GM21786 (cell line): ENCODE measurements around the gene SCARF2.
"Not testable (repeated sequence)": the region's sequence is repeated elsewhere in the genome, so short reads cannot be mapped to it uniquely, and the experiment has no call there.

ENCODE experiments used
- ATAC-seq: cut with Tn5 transposase; IDR thresholded peaks from one replicate; pipeline ENCODE4 v1.9.1; 2021; ENCODE audit not compliant: unreplicated experiment

The SCARF2 gene

GRCh38 chr22:20459862-20460261 is 22.2 kb upstream of the SCARF2 start:
- no peak for ATAC-seq

GRCh38 chr22:20459152-20459542 is 21.5 kb upstream of the SCARF2 start:
- ATAC-seq: no peak

GRCh38 chr22:20458530-20459151 is 21.0 kb upstream of the SCARF2 start:
- ATAC-seq: no peak

DNA sequence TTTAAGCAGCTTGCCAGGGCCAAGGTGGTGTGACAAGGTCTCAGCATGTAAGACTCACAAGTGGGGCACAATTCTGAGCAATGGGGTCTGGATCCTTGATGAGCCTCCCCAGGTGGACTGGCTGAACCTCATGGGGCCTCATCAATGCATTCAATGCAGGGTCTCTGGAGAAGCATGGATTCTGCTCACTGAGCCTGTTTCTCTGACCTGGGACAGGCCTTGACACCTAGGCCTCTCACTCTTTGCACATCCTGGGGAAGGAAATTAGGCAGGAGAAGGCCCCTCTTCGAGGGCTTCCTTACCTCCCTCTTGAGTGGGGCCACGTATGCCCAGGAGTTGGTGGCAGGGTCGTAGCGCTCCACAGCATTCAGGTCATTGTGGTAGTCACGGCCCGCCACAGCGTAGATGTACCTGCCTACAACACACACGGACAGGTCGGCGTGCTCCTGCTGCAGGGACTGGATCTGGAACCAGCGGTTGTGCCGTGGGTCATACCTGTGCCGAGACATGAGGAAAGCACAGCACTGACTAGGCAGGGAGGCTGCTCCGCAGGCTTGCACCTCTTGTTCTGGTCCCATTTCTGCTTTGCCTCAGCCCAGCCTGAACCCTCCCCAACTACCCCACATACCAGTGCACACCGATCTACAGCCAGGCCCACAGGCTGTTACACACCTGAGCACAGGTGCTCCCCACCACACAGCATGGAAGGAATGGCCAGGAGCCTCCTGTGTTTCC is 20.0 kb upstream of the SCARF2 start:
- ATAC-seq: no peak

- no peak for ATAC-seq
Observed at GRCh38 chr22:20456722-20457076, 19.1 kb upstream of the SCARF2 start.

GRCh38 chr22:20456064-20456721 is 18.6 kb upstream of the SCARF2 start:
- ATAC-seq: no peak

DNA sequence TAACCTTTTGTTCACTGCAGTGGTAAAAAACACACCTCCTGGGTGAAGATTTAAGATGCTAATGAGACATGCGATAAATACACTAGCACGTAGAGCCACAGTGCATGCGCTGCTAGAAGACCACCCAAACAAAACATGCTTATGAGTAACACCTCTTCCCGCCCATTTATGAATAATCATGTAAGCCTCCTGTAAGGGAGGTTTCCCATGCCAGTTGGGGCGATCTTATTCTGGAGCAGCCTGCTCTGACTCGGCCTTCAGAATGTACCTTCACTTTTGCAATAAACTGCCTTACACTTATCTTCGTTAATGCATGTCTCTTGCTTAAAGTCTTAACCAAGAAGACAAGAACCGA is 18.1 kb upstream of the SCARF2 start:
- ATAC-seq: no peak

GRCh38 chr22:20453222-20453621 is 15.6 kb upstream of the SCARF2 start:
- no peak for ATAC-seq

- ATAC-seq: no peak
Observed at GRCh38 chr22:20451920-20452319, 14.3 kb upstream of the SCARF2 start.

- ATAC-seq: not testable (repeated sequence)
Observed at GRCh38 chr22:20451129-20451778, 13.6 kb upstream of the SCARF2 start.

DNA sequence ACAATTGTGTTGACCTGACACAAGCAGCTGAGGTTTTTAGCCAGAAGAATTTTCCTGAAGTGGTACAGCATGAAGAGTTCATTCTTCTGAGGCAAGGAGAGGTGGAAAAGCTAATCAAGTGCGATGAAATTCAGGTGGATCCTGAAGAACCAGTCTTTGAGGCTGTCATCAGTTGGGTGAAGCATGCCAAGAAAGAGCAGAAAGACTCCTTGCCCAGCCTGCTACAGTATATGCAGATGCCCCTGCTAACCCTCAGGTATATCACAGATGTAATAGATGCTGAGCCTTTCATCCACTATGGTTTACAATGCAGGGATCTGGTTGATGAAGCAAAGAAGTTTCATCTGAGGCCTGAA is 12.9 kb upstream of the SCARF2 start:
- no peak for ATAC-seq

DNA sequence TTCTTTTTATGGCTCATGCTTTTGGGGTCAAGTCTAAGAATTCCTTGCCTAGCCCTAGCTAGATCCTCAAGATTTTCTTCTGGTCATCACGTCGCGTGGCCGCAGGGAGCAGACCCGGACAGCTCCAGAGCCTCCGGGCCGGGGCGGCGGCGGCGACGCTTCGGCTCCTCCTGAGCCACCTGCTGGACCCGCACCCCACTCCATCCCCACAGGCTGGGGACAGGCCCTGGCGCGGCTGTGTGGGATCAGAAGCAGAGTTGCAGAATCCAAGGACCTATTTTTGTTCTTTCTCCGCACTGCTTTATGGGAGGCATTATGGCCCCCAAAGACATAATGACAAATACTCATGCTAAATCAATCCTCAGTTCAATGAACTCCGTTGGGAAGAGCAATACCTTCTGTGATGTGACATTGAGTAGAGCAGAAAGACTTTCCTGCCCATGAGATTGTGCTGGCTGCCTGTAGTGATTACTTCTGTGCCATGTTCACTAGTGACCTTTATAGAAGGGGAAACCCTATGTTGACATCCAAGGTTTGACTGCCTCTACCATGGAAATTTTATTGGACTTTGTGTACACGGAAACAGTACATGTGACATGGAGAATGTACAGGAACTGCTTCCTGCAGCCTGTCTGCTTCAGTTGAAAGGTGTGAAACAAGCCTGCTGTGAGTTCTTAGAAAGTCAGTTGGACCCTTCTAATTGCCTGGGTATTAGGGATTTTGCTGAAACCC is 12.4 kb upstream of the SCARF2 start:
- ATAC-seq: no peak

- no peak for ATAC-seq
Observed at GRCh38 chr22:20448630-20449029, 11.0 kb upstream of the SCARF2 start.

DNA sequence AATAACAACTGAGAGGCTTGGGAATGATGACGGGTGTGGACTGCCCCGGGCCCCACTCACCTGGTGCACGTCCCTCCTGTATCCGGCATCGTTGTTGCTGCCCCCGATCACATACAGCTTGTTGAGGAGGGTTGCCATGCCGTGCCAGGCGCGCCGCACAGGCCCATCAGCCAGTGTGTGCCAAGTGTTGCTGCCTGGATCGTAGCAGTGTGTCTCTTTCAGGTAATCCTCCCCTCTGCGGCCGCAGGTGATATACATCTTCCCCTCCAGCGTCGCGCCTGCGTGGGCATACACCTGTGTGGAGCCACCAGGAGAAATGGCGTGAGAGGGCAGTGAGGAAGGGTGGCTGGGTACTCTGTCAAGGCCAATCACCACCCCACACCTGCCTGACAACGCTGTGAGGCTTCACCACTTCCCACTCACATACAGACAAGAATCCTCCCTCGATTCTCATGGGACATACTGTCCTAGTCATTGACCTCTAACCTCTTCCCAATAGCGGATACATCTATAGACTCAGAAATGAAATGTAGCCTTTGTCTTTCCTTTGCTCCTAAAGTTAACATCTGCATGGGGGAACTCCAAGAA is 8.9 kb upstream of the SCARF2 start:
- no peak for ATAC-seq

DNA sequence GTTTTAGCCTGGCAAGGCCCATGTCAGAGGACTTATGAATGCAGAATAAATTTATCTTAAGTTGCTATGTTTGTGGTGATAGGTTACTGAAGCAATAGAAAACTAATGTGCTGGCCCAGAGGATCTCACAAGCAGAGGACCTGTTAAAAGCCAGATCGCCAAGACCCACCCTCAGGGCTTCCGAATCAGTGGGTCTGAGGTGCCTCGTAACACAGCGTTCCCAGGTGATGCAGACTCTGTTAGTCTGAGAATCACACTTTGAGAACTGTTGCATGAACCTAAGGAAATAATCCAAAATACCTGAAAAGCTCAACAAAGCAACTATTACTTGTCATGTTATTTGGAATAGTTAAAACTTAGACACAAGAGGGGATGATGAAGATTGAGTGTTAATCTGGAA is 6.7 kb upstream of the SCARF2 start:
- no peak for ATAC-seq

GRCh38 chr22:20442485-20443284 is 5.1 kb upstream of the SCARF2 start:
- ATAC-seq: no peak

GRCh38 chr22:20441631-20442484 is 4.2 kb upstream of the SCARF2 start:
- ATAC-seq: no peak

DNA sequence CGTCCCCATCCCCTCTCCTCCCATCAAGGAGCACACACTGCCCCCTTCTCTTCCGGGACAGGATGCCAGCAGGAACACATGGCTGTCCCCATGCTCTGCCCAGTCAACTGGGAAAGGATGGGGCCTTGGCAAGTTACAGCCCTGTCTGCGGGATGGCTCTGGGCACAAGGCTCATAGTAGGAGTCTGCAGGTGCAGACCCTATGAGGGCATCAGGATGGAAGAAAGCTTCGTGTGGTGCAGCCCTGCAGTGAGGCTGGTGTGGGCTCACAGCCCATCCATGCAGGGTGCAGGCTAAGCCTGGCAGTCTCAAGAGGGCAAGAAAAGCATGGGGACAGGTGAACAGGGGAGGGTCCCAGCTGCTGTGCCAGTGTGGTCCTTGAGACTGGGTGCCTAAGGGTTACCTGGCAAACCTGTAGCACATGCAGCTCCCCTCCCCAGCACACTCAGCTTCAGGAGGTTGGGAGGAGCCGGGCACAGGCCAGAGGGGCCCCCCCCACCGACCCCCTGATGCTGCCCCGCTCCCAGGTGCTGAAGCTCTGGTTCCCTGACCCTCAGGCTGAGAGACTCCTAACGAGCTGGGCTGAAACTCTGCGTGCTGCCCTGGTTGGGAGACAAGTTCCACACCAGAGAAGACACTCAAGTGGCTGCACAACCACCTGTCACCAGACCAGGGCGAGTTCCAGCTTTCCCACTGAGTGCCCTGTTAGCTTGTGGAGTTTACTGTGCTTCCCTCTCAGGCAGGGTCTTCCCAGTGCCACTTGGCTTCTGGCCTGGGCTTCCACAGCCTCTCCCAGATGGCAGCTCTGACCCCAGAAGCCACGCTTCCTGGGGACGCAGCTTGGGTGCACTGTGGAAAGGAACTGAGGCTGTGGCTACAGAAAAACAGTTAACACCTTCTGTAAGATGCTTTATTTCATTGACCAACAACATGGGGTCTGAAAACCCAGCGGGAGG is 3.3 kb upstream of the SCARF2 start:
- no peak for ATAC-seq
